22Rv1 (cell line): ENCODE data around the gene SDK1.

Source experiments
- ZFX ChIP-seq: fragments of 450-650 bp; IDR thresholded peaks from 2 replicates; pipeline ENCODE4 v1.6.1; 2017; ENCODE audit warnings: antibody characterized with exemption, borderline replicate concordance
- TF ChIP-seq, protein P1 (sequence below): fragments of 450-650 bp; IDR thresholded peaks from 2 replicates; pipeline ENCODE4 v1.5.1; 2017; ENCODE audit warnings: mild to moderate bottlenecking

- TF ChIP-seq, protein P1, sequence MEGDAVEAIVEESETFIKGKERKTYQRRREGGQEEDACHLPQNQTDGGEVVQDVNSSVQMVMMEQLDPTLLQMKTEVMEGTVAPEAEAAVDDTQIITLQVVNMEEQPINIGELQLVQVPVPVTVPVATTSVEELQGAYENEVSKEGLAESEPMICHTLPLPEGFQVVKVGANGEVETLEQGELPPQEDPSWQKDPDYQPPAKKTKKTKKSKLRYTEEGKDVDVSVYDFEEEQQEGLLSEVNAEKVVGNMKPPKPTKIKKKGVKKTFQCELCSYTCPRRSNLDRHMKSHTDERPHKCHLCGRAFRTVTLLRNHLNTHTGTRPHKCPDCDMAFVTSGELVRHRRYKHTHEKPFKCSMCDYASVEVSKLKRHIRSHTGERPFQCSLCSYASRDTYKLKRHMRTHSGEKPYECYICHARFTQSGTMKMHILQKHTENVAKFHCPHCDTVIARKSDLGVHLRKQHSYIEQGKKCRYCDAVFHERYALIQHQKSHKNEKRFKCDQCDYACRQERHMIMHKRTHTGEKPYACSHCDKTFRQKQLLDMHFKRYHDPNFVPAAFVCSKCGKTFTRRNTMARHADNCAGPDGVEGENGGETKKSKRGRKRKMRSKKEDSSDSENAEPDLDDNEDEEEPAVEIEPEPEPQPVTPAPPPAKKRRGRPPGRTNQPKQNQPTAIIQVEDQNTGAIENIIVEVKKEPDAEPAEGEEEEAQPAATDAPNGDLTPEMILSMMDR = no peak
- TF ChIP-seq ZFX = no peak
These were observed 954.3 kb downstream of the SDK1 start for GRCh38 chr7:4255336-4255735.
